SU-DHL-6 (cell line): ENCODE data around the gene CITED4.

Experiments
- H2AFZ ChIP-seq: fragments of 200-600 bp; sonication (generic); 2 replicates; pipeline ENCODE4 v1.6.1; 2014; ENCODE audit warnings: low read depth, mild to moderate bottlenecking, moderate library complexity, mixed read lengths, antibody characterized with exemption, low read length; ENCODE audit not compliant: severe bottlenecking
- H3F3A ChIP-seq: fragments of 200-600 bp; shearing (Covaris generic); 2 replicates; pipeline ENCODE4 v1.6.0; 2016; ENCODE audit warnings: antibody characterized with exemption, mild to moderate bottlenecking; ENCODE audit not compliant: insufficient read depth
- H3K27ac ChIP-seq: fragments of 200-600 bp; sonication (generic); 2 replicates; pipeline ENCODE4 v1.5.1; 2016; ENCODE audit warnings: low read depth, mild to moderate bottlenecking, low read length, moderate library complexity, mixed read lengths
- H3K27me3 ChIP-seq: fragments of 200-600 bp; sonication (generic), shearing (Covaris generic); 2 replicates; pipeline ENCODE4 v1.6.0; 2014; ENCODE audit warnings: mild to moderate bottlenecking, low read length
- H3K36me3 ChIP-seq: fragments of 200-600 bp; sonication (generic); 2 replicates; pipeline ENCODE4 v1.6.1; 2014; ENCODE audit warnings: mild to moderate bottlenecking, low read length, mixed read lengths
- H3K4me2 ChIP-seq: fragments of 300-600, 200-600 bp; shearing (Covaris generic), sonication (generic); 2 replicates; pipeline ENCODE4 v1.6.0; 2014; ENCODE audit warnings: low read length, low read depth, mild to moderate bottlenecking; ENCODE audit not compliant: poor library complexity, severe bottlenecking
- H3K4me3 ChIP-seq: fragments of 200-600 bp; sonication (generic); 2 replicates; pipeline ENCODE4 v1.5.1; 2014; ENCODE audit warnings: antibody characterized with exemption, low read length, mild to moderate bottlenecking, mixed read lengths; ENCODE audit not compliant: insufficient read depth, poor library complexity, severe bottlenecking
- H3K79me2 ChIP-seq: fragments of 200-600 bp; sonication (generic); 2 replicates; pipeline ENCODE4 v1.6.1; 2014; ENCODE audit warnings: mild to moderate bottlenecking, low read length, moderate library complexity; ENCODE audit not compliant: insufficient read depth
- H3K9ac ChIP-seq: fragments of 200-600 bp; sonication (generic); 2 replicates; pipeline ENCODE4 v1.7.0; 2014; ENCODE audit warnings: mild to moderate bottlenecking, low read length
- H3K9me2 ChIP-seq: fragments of 200-600 bp; sonication (generic); replicated peaks from 2 replicates; pipeline ENCODE4 v1.6.1; 2014; ENCODE audit warnings: low read length; ENCODE audit not compliant: insufficient read depth
- H3K9me3 ChIP-seq: fragments of 200-600 bp; sonication (generic); 2 replicates; pipeline ENCODE4 v1.6.1; 2014; ENCODE audit warnings: low read length, mixed read lengths; ENCODE audit not compliant: insufficient read depth
- H4K20me1 ChIP-seq: fragments of 200-600 bp; sonication (generic); 2 replicates; pipeline ENCODE4 v1.6.1; 2014; ENCODE audit warnings: low read depth, mild to moderate bottlenecking, antibody characterized with exemption, low read length, moderate library complexity, mixed read lengths
- EZH2phosphoT487 ChIP-seq: fragments of 200-600 bp; sonication (generic), shearing (Covaris generic); conservative IDR thresholded peaks from 2 replicates; pipeline ENCODE4 v1.6.1; 2018; ENCODE audit warnings: mild to moderate bottlenecking, antibody characterized with exemption, low read length, moderate library complexity, mixed read lengths
- TF ChIP-seq, protein P1 (sequence below): fragments of 200-600 bp; sonication (generic); IDR thresholded peaks from one replicate; pipeline ENCODE4 v1.5.1; 2017; ENCODE audit warnings: antibody characterized with exemption, mild to moderate bottlenecking, low read length, moderate library complexity; ENCODE audit not compliant: insufficient read depth, poor library complexity, severe bottlenecking

CITED4 gene

DNA sequence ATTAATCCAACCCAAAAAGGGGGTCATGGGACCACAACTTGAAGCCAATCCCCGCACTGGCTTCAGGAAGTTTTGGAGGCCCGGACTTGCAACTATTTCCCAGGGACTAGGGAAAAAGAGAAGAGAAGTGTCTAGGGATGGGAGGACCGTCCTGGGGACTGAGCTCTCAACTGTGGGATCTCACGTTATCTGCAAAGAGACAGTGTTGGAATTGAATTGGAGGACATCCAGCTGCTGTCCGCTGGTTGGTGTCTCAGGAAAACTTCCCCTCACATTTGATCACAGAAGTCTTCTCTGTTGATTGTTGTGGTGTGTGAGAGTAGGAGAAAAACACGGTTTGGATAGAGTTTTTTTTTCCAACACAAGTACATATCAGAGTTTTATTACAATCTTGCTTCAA, 46.2 kb upstream of the CITED4 start:
- H2AFZ ChIP-seq: no peak overlapping the region

DNA sequence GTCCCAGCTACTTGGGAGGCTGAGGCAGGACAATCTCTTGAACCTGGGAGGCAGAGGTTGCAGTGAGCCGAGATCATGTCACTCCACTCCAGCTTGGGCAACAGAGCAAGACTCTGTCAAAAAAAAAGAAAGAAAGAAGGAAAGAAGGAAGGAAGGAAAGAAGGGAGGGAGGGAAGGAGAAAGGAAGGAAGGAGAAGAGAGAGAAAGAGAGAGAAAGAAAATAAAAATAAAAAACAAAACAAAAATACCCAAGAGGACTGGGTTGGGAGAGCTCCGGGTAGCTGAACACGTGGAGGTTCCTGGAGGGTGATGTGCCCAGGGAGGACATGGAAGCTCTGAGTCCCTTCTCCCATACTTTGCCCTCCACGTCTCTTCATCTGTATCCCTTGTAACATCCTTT, 45.7 kb upstream of the CITED4 start:
- Histone ChIP-seq H3K27ac (no peak overlapping the region), H3K4me3 (no peak overlapping the region), H2AFZ (no peak overlapping the region), H3F3A (no peaks in the 10 kb centered on the region), H3K27me3 (no peaks in the 10 kb centered on the region), H4K20me1 (no peaks in the 10 kb centered on the region), H3K9me2 (no peaks in the 10 kb centered on the region), H3K79me2 (no peaks in the 10 kb centered on the region), H3K36me3 (no peaks in the 10 kb centered on the region), H3K9me3 (no peaks in the 10 kb centered on the region), H3K9ac (no peak overlapping the region), H3K4me2 (no peak overlapping the region)
- TF ChIP-seq, protein P1, sequence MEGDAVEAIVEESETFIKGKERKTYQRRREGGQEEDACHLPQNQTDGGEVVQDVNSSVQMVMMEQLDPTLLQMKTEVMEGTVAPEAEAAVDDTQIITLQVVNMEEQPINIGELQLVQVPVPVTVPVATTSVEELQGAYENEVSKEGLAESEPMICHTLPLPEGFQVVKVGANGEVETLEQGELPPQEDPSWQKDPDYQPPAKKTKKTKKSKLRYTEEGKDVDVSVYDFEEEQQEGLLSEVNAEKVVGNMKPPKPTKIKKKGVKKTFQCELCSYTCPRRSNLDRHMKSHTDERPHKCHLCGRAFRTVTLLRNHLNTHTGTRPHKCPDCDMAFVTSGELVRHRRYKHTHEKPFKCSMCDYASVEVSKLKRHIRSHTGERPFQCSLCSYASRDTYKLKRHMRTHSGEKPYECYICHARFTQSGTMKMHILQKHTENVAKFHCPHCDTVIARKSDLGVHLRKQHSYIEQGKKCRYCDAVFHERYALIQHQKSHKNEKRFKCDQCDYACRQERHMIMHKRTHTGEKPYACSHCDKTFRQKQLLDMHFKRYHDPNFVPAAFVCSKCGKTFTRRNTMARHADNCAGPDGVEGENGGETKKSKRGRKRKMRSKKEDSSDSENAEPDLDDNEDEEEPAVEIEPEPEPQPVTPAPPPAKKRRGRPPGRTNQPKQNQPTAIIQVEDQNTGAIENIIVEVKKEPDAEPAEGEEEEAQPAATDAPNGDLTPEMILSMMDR: no peak
- no peak for TF ChIP-seq EZH2phosphoT487

More for the DNA sequence above, 46.2 kb upstream of the CITED4 start:
- Histone ChIP-seq H3K9ac (no peak overlapping the region), H3F3A (no peaks in the 10 kb centered on the region), H3K4me3 (no peak overlapping the region), H3K36me3 (no peaks in the 10 kb centered on the region), H3K9me3 (no peaks in the 10 kb centered on the region), H4K20me1 (no peaks in the 10 kb centered on the region), H3K27me3 (no peaks in the 10 kb centered on the region), H3K27ac (no peak overlapping the region), H3K4me2 (no peak overlapping the region), H3K9me2 (no peaks in the 10 kb centered on the region), H3K79me2 (no peaks in the 10 kb centered on the region)
- TF ChIP-seq, protein P1: no peak
- TF ChIP-seq EZH2phosphoT487: no peak

DNA sequence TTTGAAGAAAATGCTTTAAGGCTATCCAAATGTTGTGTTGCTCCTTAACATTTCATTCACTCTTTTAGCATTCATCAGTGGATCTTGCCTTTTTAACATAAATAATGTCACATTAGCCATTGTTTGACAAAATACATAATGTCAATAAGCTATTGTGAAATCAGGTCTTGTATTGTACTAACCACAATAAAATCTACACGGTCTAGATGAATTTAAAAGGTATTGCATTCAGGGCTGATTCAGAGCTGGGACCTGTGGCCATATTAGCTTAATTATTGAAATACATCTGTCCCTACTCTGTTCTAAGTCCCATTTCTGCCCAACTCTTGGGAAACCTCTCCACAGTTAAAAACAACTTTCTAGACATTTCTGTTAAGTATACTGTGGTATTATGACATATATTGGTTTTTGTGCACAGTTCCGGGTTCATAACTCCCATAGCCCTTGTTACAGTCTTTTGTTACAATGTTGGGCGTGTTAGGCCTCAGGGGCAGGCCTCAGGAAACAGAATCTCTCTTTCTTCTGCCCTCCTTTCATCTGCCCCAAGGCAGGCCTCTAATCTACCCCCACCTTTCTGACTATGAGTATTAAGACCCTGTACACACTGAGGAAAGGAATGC, 44.7 kb upstream of the CITED4 start:
- no peaks in the 10 kb centered on the region for H3K9me3 ChIP-seq
- H3K79me2 ChIP-seq: no peaks in the 10 kb centered on the region
- H2AFZ ChIP-seq: no peak overlapping the region
- H3K27ac ChIP-seq: no peak overlapping the region
- no peaks in the 10 kb centered on the region for H3K9me2 ChIP-seq
- no peaks in the 10 kb centered on the region for H3K36me3 ChIP-seq
- H3K27me3 ChIP-seq: no peaks in the 10 kb centered on the region
- no peaks in the 10 kb centered on the region for H4K20me1 ChIP-seq
- TF ChIP-seq, protein P1: no peak
- no peak for TF ChIP-seq EZH2phosphoT487
- H3K9ac ChIP-seq: no peak overlapping the region
- H3K4me2 ChIP-seq: no peak overlapping the region
- H3K4me3 ChIP-seq: no peak overlapping the region
- H3F3A ChIP-seq: no peaks in the 10 kb centered on the region
